Mesendoderm (in vitro differentiated cells): ENCODE data around the gene PATL1.

Source experiments
- DNase-seq: peaks from one replicate; pipeline ENCODE4 v3.0.0; 2013
- H2AK5ac ChIP-seq: 2 replicates; pipeline ENCODE4 v1.6.1; 2013; ENCODE audit warnings: low read length, inconsistent platforms
- H2BK120ac ChIP-seq: 2 replicates; pipeline ENCODE4 v1.6.1; 2013; ENCODE audit warnings: low read depth, mild to moderate bottlenecking, low read length, moderate library complexity, mixed read lengths
- H2BK15ac ChIP-seq: replicated peaks from 2 replicates; pipeline ENCODE4 v1.6.1; 2013; ENCODE audit warnings: low read depth, mild to moderate bottlenecking, moderate library complexity
- H2BK5ac ChIP-seq: 2 replicates; pipeline ENCODE4 v1.6.1; 2013; ENCODE audit warnings: low read length, inconsistent platforms
- H3K18ac ChIP-seq: 2 replicates; pipeline ENCODE4 v1.6.1; 2013; ENCODE audit warnings: mild to moderate bottlenecking, low read length, mixed read lengths
- H3K23ac ChIP-seq: one replicate; pipeline ENCODE4 v1.6.1; 2013; ENCODE audit warnings: low read length
- H3K27ac ChIP-seq: 2 replicates; pipeline ENCODE4 v1.5.1; 2013; ENCODE audit warnings: low read depth, mild to moderate bottlenecking, inconsistent platforms, low read length, moderate library complexity
- H3K27me3 ChIP-seq: 2 replicates; pipeline ENCODE4 v1.6.1; 2013; ENCODE audit warnings: low read length, control low read depth, mild to moderate bottlenecking, inconsistent platforms; ENCODE audit not compliant: insufficient read depth, poor library complexity
- H3K36me3 ChIP-seq: 2 replicates; pipeline ENCODE4 v1.6.1; 2013; ENCODE audit warnings: low read length, inconsistent platforms; ENCODE audit not compliant: control insufficient read depth, insufficient read depth
- H3K4ac ChIP-seq: one replicate; pipeline ENCODE4 v1.6.1; 2013; ENCODE audit warnings: low read depth, mild to moderate bottlenecking, low read length, moderate library complexity
- H3K4me1 ChIP-seq: 2 replicates; pipeline ENCODE4 v1.6.1; 2013; ENCODE audit warnings: low read depth, low read length, inconsistent platforms; ENCODE audit not compliant: control insufficient read depth
- H3K4me2 ChIP-seq: 2 replicates; pipeline ENCODE4 v1.6.1; 2013; ENCODE audit warnings: low read length
- H3K4me3 ChIP-seq: 2 replicates; pipeline ENCODE4 v1.5.1; 2013; ENCODE audit warnings: mild to moderate bottlenecking, low read length
- H3K56ac ChIP-seq: one replicate; pipeline ENCODE4 v1.6.1; 2013; ENCODE audit warnings: low read length
- H3K79me1 ChIP-seq: 2 replicates; pipeline ENCODE4 v1.6.1; 2013; ENCODE audit warnings: low read length, inconsistent platforms
- H3K79me2 ChIP-seq: 2 replicates; pipeline ENCODE4 v1.6.1; 2013; ENCODE audit warnings: mild to moderate bottlenecking, low read length; ENCODE audit not compliant: control insufficient read depth, insufficient read depth
- H3K9ac ChIP-seq: 2 replicates; pipeline ENCODE4 v1.6.1; 2013; ENCODE audit warnings: low read length, inconsistent platforms
- H4K5ac ChIP-seq: one replicate; pipeline ENCODE4 v1.6.1; 2013; ENCODE audit warnings: low read length
- H4K8ac ChIP-seq: one replicate; pipeline ENCODE4 v1.6.1; 2013; ENCODE audit warnings: low read depth, mild to moderate bottlenecking, control low read depth, low read length, moderate library complexity
- WGBS: extraction: QIAGEN DNeasy Blood & Tissue Kit; methylation state at CpG from one replicate; pipeline ENCODE4 v1.1.7; 2013; ENCODE audit warnings: low lambda C conversion rate, missing lambda C conversion rate; ENCODE audit not compliant: insufficient coverage; ENCODE audit errors: extremely low coverage; 5-methylcytosine and 5-hydroxymethylcytosine counted together

Gene PATL1

GRCh38 chr11:59659981-59660380, 8.9 kb downstream of the PATL1 start:
- Histone ChIP-seq H3K4ac (no peak overlapping the region), H3K27me3 (no peaks in the 10 kb centered on the region), H3K56ac (no peak overlapping the region), H3K36me3 (peaks cover 11% of the 10 kb centered on the region), H2BK120ac (no peak overlapping the region), H2AK5ac (no peak overlapping the region), H3K79me2 (no peaks in the 10 kb centered on the region), H3K4me3 (no peak overlapping the region), H3K18ac (no peak overlapping the region), H4K5ac (no peak overlapping the region), H3K23ac (no peak overlapping the region), H2BK5ac (no peak overlapping the region), H3K4me1 (peaks cover 3% of the 10 kb centered on the region), H4K8ac (no peak overlapping the region), H3K9ac (no peak overlapping the region), H3K27ac (no peak overlapping the region), H3K4me2 (no peak overlapping the region), H2BK15ac (no peak overlapping the region), H3K79me1 (no peaks in the 10 kb centered on the region)
- WGBS = no CpG with 5 or more reads among the region's 2 CpGs
- DNase-seq = peak; percentile 23

- Histone ChIP-seq H3K36me3 (peaks cover 17% of the 10 kb centered on the region), H2BK5ac (no peak overlapping the region)
Measured at GRCh38 chr11:59658036-59658435, 10.8 kb downstream of the PATL1 start.

DNA sequence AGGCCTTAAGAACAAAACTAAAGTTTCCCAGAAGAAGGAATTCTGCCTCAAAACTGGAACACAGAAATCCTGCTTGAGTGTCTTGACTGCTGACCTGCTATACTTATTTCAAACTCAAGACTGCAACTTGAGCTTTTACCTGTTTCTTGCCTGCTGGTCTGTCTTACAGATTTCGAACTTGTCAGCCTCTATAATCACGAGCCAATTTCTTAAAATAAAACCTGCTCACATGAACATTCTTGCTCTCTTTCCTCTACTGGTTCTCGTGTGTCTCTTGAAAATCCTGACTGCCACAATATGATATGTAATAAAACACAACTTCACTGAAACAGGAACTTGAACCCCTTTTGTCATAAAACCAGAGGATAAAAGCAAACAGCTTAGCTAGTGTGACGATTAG, 13.9 kb downstream of the PATL1 start:
- H4K5ac ChIP-seq = no peak overlapping the region
- H2BK5ac ChIP-seq = no peak overlapping the region
- no peak overlapping the region for H2BK120ac ChIP-seq
- no peak overlapping the region for H2AK5ac ChIP-seq
- H3K9ac ChIP-seq = no peak overlapping the region
- no peaks in the 10 kb centered on the region for H3K4me1 ChIP-seq
- WGBS = no CpG with 5 or more reads among the region's 4 CpGs
- H3K4me3 ChIP-seq = no peak overlapping the region
- H3K27me3 ChIP-seq = no peaks in the 10 kb centered on the region
- H3K4ac ChIP-seq = no peak overlapping the region
- H3K79me2 ChIP-seq = no peaks in the 10 kb centered on the region
- H3K4me2 ChIP-seq = no peak overlapping the region
- no peak for DNase-seq
- peaks cover 22% of the 10 kb centered on the region for H3K36me3 ChIP-seq
- H2BK15ac ChIP-seq = no peak overlapping the region
- no peak overlapping the region for H4K8ac ChIP-seq
- no peaks in the 10 kb centered on the region for H3K79me1 ChIP-seq
- H3K56ac ChIP-seq = no peak overlapping the region
- H3K18ac ChIP-seq = no peak overlapping the region
- no peak overlapping the region for H3K27ac ChIP-seq
- H3K23ac ChIP-seq = no peak overlapping the region

More at GRCh38 chr11:59658036-59658435, 10.8 kb downstream of the PATL1 start:
- Histone ChIP-seq H2AK5ac (no peak overlapping the region), H3K56ac (no peak overlapping the region), H3K79me2 (no peaks in the 10 kb centered on the region), H3K4me3 (no peak overlapping the region), H3K4ac (no peak overlapping the region), H3K79me1 (no peaks in the 10 kb centered on the region), H2BK15ac (no peak overlapping the region), H2BK120ac (no peak overlapping the region), H4K5ac (no peak overlapping the region), H3K27me3 (no peaks in the 10 kb centered on the region), H3K9ac (no peak overlapping the region), H3K18ac (no peak overlapping the region), H3K4me2 (no peak overlapping the region), H3K27ac (no peak overlapping the region), H3K23ac (no peak overlapping the region), H4K8ac (no peak overlapping the region), H3K4me1 (peaks cover 3% of the 10 kb centered on the region)
- DNase-seq = peak; percentile 31
- WGBS = no CpG with 5 or more reads among the region's 5 CpGs

- no peak overlapping the region for H2AK5ac ChIP-seq
- H3K4me1 ChIP-seq = no peaks in the 10 kb centered on the region
- H3K79me1 ChIP-seq = no peaks in the 10 kb centered on the region
- H2BK15ac ChIP-seq = no peak overlapping the region
- no peak overlapping the region for H3K4me2 ChIP-seq
- no peak overlapping the region for H3K9ac ChIP-seq
- H2BK120ac ChIP-seq = no peak overlapping the region
- no peak overlapping the region for H4K8ac ChIP-seq
- peaks cover 7% of the 10 kb centered on the region for H3K36me3 ChIP-seq
- H2BK5ac ChIP-seq = no peak overlapping the region
- H3K79me2 ChIP-seq = no peaks in the 10 kb centered on the region
- H3K4me3 ChIP-seq = no peak overlapping the region
- H3K27me3 ChIP-seq = no peaks in the 10 kb centered on the region
- H3K56ac ChIP-seq = no peak overlapping the region
- H3K27ac ChIP-seq = no peak overlapping the region
- no peak overlapping the region for H3K18ac ChIP-seq
- DNase-seq = no peak
- H3K4ac ChIP-seq = no peak overlapping the region
- H3K23ac ChIP-seq = no peak overlapping the region
- WGBS = no CpG with 5 or more reads among the region's 3 CpGs
- no peak overlapping the region for H4K5ac ChIP-seq
Measured at GRCh38 chr11:59647245-59647980, 21.4 kb downstream of the PATL1 start.

DNA sequence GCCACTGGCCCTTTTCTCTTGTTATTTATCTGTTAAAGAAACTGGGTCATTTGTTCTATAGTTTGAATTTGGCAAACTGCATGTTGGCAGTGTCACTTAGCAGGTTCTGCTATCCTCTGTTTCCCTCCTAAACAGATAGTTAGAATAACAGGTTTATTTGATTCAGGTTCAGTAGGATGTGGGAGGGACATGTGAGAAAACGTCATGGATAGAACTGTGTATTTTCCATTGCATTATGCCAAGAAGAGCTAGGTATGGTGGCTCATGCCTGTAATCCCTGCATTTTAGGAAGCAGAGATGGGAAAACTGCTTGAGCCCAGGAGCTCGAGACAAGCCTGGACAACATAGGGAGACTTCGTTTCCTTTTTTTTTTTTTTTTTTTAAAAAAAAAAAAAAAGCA, 24.3 kb downstream of the PATL1 start:
- WGBS = no CpG with 5 or more reads among the region's 3 CpGs
- no peak overlapping the region for H3K4me3 ChIP-seq

GRCh38 chr11:59643390-59643789, 25.4 kb downstream of the PATL1 start:
- Histone ChIP-seq H3K27ac (no peak overlapping the region), H3K79me1 (no peaks in the 10 kb centered on the region), H4K5ac (no peak overlapping the region), H3K4me3 (no peak overlapping the region), H2AK5ac (no peak overlapping the region), H4K8ac (no peak overlapping the region), H3K36me3 (peaks cover 7% of the 10 kb centered on the region), H3K56ac (no peak overlapping the region), H3K9ac (no peak overlapping the region), H3K4me1 (no peaks in the 10 kb centered on the region), H3K27me3 (no peaks in the 10 kb centered on the region), H2BK120ac (no peak overlapping the region), H3K4me2 (no peak overlapping the region), H3K23ac (no peak overlapping the region), H3K79me2 (no peaks in the 10 kb centered on the region), H2BK5ac (no peak overlapping the region), H3K4ac (no peak overlapping the region), H3K18ac (no peak overlapping the region), H2BK15ac (no peak overlapping the region)
- no peak for DNase-seq
- no CpG with 5 or more reads among the region's 3 CpGs for WGBS

More for the DNA sequence above, 24.3 kb downstream of the PATL1 start:
- Histone ChIP-seq H2AK5ac (no peak overlapping the region), H4K5ac (no peak overlapping the region), H3K4me1 (no peaks in the 10 kb centered on the region), H3K27ac (no peak overlapping the region), H2BK5ac (no peak overlapping the region), H2BK120ac (no peak overlapping the region), H3K79me2 (no peaks in the 10 kb centered on the region), H3K18ac (no peak overlapping the region), H3K79me1 (no peaks in the 10 kb centered on the region), H3K23ac (no peak overlapping the region), H2BK15ac (no peak overlapping the region), H3K4me2 (no peak overlapping the region), H3K27me3 (no peaks in the 10 kb centered on the region), H3K36me3 (peaks cover 7% of the 10 kb centered on the region), H4K8ac (no peak overlapping the region), H3K9ac (no peak overlapping the region), H3K4ac (no peak overlapping the region), H3K56ac (no peak overlapping the region)
- no peak for DNase-seq
